Umbilical cord (tissue), 2 donors: ENCODE measurements around the gene VAMP5. TPM values are rescaled to one million over a fixed set of nuclear protein-coding genes. Genes with fewer than 3 reads are reported as not detected.
"Not testable (repeated sequence)": the region's sequence is repeated elsewhere in the genome, so short reads cannot be mapped to it uniquely, and the experiment has no call there.

Source experiments
- DNase-seq: peaks from one replicate; pipeline ENCODE4 v3.0.0-alpha.2; 2015; ENCODE audit warnings: low spot score
- total RNA-seq: library from RNA; depleted of rRNA; stranded (reverse); fragments of >200 nt; gene quantifications from one replicate; pipeline ENCODE4 v1.2.3, GENCODE V29; 2014; ENCODE audit warnings: low replicate concordance; ENCODE audit not compliant: insufficient read depth

The VAMP5 gene
- 20.0 TPM for total RNA-seq

- peak; percentile 40 for DNase-seq
These were observed at the start of gene VAMP5 for GRCh38 chr2:85584354-85584856. TSS of gene VAMP5 (plus strand) at chr2:85584431. CDS start at chr2:85584491, 60 bp downstream.

GRCh38 chr2:85534881-85535280, 49.4 kb upstream of the VAMP5 start:
- no peak for DNase-seq

GRCh38 chr2:85536479-85536878, 47.8 kb upstream of the VAMP5 start:
- peak; percentile 67 for DNase-seq

GRCh38 chr2:85537600-85538506, 46.4 kb upstream of the VAMP5 start:
- DNase-seq: peak; percentile 52

GRCh38 chr2:85538507-85539360, 45.5 kb upstream of the VAMP5 start, which contains the start of gene MAT2A:
TSS of gene MAT2A (plus strand) at chr2:85539168. CDS start at chr2:85539288, 120 bp downstream.
- peak; percentile 95 for DNase-seq

- peak; percentile 83 for DNase-seq
These were observed 44.7 kb upstream of the VAMP5 start for GRCh38 chr2:85539361-85540132.

- no peak for DNase-seq
These were observed 44.0 kb upstream of the VAMP5 start for GRCh38 chr2:85540133-85540648.

- DNase-seq: no peak
These were observed 43.0 kb upstream of the VAMP5 start for GRCh38 chr2:85541262-85541661.

- DNase-seq: no peak
These were observed 42.3 kb upstream of the VAMP5 start for GRCh38 chr2:85541753-85542457.

GRCh38 chr2:85542777-85543176, 41.5 kb upstream of the VAMP5 start:
- DNase-seq: no peak

- DNase-seq: not testable (repeated sequence)
These were observed 40.0 kb upstream of the VAMP5 start for GRCh38 chr2:85544254-85544691.

GRCh38 chr2:85544915-85545779, 39.1 kb upstream of the VAMP5 start:
- not testable (repeated sequence) for DNase-seq

GRCh38 chr2:85545780-85546240, 38.4 kb upstream of the VAMP5 start:
- DNase-seq: no peak

- DNase-seq: no peak
These were observed 37.0 kb upstream of the VAMP5 start for GRCh38 chr2:85547089-85547858.

- no peak for DNase-seq
These were observed 36.2 kb upstream of the VAMP5 start for GRCh38 chr2:85547859-85548607.

GRCh38 chr2:85548608-85548900, 35.7 kb upstream of the VAMP5 start:
- DNase-seq: no peak

GRCh38 chr2:85549095-85549494, 35.1 kb upstream of the VAMP5 start:
- DNase-seq: no peak

- peak; percentile 43 for DNase-seq
These were observed 34.4 kb upstream of the VAMP5 start for GRCh38 chr2:85549826-85550225.
